AML-193 (cell line): Measurements from ENCODE around the gene TXNDC17.
"Not testable (repeated sequence)": the region's sequence is repeated elsewhere in the genome, so short reads cannot be mapped to it uniquely, and the experiment has no call there.

Experiments
- DNase-seq, 2 experiments: peaks; one replicate each; lab custom pipeline; 2025; lab: John Stamatoyannopoulos, UW

TXNDC17 gene

GRCh38 chr17:6660805-6661463, 20.1 kb downstream of the TXNDC17 start:
- DNase-seq: peak; percentile 66 to 77

GRCh38 chr17:6661464-6661848, 20.6 kb downstream of the TXNDC17 start:
- DNase-seq: no peak

GRCh38 chr17:6663200-6663599, 22.3 kb downstream of the TXNDC17 start:
- not testable (repeated sequence) for DNase-seq

- DNase-seq: peak; percentile 21 to 22
Measured at GRCh38 chr17:6666077-6666521, 25.2 kb downstream of the TXNDC17 start.

GRCh38 chr17:6666557-6666956, 25.7 kb downstream of the TXNDC17 start:
- no peak for DNase-seq

GRCh38 chr17:6667516-6667915, 26.7 kb downstream of the TXNDC17 start:
- DNase-seq: no peak

- no peak for DNase-seq
Measured at GRCh38 chr17:6668219-6668618, 27.4 kb downstream of the TXNDC17 start.

- no peak for DNase-seq
Measured at GRCh38 chr17:6668727-6669425, 28.0 kb downstream of the TXNDC17 start.

- DNase-seq: no peak
Measured at GRCh38 chr17:6669479-6670212, 28.8 kb downstream of the TXNDC17 start.

- no peak for DNase-seq
Measured at GRCh38 chr17:6670571-6670970, 29.7 kb downstream of the TXNDC17 start.

GRCh38 chr17:6670999-6671398, 30.1 kb downstream of the TXNDC17 start:
- no peak for DNase-seq

GRCh38 chr17:6671431-6671830, 30.6 kb downstream of the TXNDC17 start:
- DNase-seq: no peak

- DNase-seq: no peak
Measured at GRCh38 chr17:6674586-6674985, 33.7 kb downstream of the TXNDC17 start.

GRCh38 chr17:6675201-6675825, 34.5 kb downstream of the TXNDC17 start:
- DNase-seq: no peak

- DNase-seq: no peak
Measured at GRCh38 chr17:6676802-6677157, 35.9 kb downstream of the TXNDC17 start.

GRCh38 chr17:6677158-6677831, 36.4 kb downstream of the TXNDC17 start:
- DNase-seq: no peak

GRCh38 chr17:6677946-6678345, 37.1 kb downstream of the TXNDC17 start:
- no peak for DNase-seq

GRCh38 chr17:6679241-6679640, 38.4 kb downstream of the TXNDC17 start:
- DNase-seq: no peak

GRCh38 chr17:6681176-6681575, 40.3 kb downstream of the TXNDC17 start:
- DNase-seq: no peak

GRCh38 chr17:6681671-6682070, 40.8 kb downstream of the TXNDC17 start:
- no peak for DNase-seq

- DNase-seq: no peak
Measured at GRCh38 chr17:6682339-6682738, 41.5 kb downstream of the TXNDC17 start.

- DNase-seq: no peak
Measured at GRCh38 chr17:6683081-6683684, 42.3 kb downstream of the TXNDC17 start.
